GM19328 (cell line): Measurements from ENCODE around the gene GALNTL6.
"Not testable (repeated sequence)": the region's sequence is repeated elsewhere in the genome, so short reads cannot be mapped to it uniquely, and the experiment has no call there.

Experiments used
- ATAC-seq: cut with Tn5 transposase; IDR thresholded peaks from one replicate; pipeline ENCODE4 v1.9.1; 2021; ENCODE audit warnings: mild to moderate bottlenecking, moderate library complexity; ENCODE audit not compliant: unreplicated experiment

Gene GALNTL6

DNA sequence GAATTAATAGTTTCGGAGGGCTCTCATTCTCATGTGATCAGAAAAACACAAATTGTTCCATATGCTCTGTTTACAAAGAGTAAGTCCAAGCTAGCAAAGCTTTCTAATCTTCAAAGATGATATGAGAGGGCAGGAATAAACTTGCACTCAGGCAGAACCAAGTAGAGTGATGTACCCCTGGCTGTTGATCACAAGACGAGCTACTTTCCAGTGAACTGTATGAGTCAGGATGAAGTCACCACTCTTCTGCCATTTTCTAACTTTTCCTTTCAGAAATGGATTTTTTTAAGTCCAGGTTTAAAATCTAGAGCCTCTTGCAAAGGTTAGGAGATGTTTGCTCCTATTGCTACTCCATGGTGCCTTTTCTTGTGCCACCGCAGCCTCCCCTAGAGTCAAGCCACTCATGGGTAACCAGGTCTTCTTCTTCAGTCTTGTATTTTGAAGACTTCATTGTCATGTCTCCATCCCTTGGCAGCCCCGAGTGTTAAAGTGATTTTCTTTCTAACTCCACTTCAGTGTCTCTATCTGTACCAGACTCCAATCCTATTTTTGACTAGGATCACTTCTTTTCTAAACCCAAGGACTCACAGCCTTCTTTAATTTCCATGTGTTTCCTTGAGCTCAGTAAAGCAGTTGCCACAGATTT lies 1183.5 kb downstream of the GALNTL6 start:
- ATAC-seq: no peak

GRCh38 chr4:172997217-172997609 lies 1184.0 kb downstream of the GALNTL6 start:
- ATAC-seq: no peak

DNA sequence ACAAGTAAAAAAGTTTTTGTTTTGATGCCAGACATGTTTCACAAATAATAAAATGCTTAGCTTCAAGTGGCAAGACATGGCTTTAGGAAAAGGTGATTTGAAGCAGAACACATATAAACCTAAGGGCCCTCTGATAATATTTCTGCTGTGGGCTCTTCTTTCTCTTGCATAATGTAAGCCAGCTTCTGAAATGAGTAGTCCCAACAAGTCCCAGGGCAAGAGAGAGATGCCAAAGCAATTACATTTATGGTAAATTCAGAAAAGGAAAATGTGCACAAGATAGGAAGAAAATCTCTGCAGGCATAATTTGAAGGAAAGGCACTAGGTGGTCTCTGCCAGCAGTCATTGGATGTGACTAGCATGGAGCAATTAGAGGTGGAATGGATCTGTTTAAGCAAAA lies 1184.7 kb downstream of the GALNTL6 start:
- ATAC-seq: no peak

- no peak for ATAC-seq
Measured at GRCh38 chr4:172998527-172999469, 1185.6 kb downstream of the GALNTL6 start.

GRCh38 chr4:173001571-173001970 lies 1188.4 kb downstream of the GALNTL6 start:
- ATAC-seq: no peak

DNA sequence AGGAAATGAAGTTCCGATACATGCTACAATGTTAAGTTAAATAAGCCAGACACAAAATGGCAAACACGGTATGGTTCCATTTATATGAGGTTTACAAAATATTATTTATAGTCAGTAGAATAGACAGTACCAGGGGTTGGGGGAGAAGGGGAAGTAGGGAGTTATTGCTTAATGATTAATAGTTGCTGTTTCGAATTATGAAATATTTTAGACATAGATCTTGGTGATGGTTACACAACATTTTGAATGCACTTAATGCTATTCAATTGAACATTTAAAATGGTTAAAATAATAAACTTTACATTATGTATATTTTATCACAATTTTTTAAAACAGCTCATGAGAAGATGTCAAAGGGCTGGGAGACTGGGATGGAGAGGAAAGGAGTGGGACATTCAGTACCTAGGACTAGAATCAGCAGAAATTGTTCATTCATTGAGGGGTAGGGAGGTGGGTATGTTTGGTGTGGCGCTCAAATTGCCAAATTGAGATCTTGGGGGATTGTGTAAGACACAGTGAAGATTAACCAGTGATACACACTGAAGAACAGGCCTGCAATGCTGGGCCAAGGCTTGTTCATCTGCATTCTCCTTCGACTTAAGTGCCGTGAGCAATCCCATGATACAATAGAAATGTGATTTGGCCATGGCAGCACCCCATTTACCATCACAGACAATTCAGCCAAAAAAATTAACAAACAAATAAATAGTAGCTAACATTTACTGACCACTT lies 1189.8 kb downstream of the GALNTL6 start:
- no peak for ATAC-seq

DNA sequence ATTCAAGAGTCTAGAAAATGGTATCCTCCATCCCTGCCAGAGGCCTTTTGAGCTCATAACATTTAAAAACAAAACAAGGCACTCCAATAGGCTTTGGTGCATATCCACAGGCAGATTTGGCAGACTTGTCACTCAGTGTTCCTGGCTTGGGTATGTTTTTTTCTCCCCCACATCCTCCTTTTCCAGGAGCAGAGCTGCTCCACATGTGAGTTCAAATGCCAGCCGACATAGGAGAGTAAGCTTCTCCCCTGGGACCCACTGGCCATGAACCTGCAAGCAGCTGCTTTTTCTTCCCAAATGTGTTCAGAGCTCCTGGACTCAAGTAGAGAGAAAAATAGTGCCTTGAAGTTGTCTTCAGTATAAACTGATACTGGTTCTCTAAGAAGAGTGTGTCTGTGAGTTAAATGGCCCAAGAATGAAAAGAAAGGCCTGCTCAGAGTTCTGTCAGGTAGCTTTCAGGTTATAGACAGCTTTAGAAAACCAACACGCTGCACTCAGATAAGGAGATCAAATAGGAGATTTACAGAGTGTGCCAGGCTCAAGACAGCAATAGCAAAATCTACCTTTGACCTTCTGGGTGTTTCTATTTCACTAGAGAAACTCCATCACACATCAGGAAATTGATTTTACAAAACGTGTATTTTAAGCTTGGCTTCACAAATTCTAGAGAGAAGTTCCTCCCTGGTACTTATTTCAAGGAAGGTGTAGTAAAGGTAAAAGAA lies 1192.9 kb downstream of the GALNTL6 start:
- no peak for ATAC-seq

- no peak for ATAC-seq
Measured at GRCh38 chr4:173008436-173008835, 1195.2 kb downstream of the GALNTL6 start.

- ATAC-seq: no peak
Measured at GRCh38 chr4:173009129-173009823, 1196.1 kb downstream of the GALNTL6 start.

DNA sequence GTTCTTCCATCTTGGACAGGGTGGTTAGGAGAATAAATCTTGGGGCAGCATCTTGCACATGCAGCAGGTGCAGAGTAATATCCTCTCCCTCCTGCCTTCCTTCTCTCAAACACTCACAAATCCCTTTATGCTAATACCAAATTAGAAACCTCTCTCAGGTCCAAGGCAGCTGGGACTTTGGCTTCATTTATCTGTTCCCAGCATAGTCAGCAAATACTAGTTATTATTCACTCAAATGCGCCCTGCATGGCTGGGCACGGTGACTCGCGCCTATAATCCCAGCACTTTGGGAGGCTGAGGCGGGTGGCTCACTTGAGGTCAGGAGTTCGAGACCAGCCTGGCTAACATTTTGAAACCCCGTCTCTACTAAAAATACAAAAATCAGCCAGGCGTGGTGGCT lies 1199.4 kb downstream of the GALNTL6 start:
- ATAC-seq: no peak

- ATAC-seq: no peak
Measured at GRCh38 chr4:173013232-173013930, 1200.2 kb downstream of the GALNTL6 start.

DNA sequence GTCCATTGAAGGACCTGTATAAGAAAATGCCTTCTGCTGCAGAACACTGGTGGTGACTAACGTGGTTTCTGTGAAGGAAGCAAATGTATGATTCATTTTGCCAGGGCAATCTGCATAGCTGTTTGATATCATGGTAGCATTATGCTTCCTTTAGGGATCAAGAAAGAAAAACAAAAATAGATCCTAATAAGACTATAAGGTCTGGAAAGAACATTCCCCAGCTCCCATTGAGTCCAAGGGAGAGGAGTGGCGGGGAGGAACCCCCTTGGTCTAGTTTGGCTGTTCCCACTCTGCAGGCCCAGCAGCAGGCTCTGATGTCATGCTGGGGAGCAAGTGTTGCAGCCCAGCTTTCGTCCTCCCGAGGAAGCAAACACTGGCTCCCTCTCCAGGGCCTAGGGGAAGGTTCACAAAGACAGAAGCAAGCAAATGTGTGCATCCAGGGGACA lies 1200.9 kb downstream of the GALNTL6 start:
- no peak for ATAC-seq

- no peak for ATAC-seq
Measured at GRCh38 chr4:173014836-173015235, 1201.6 kb downstream of the GALNTL6 start.

DNA sequence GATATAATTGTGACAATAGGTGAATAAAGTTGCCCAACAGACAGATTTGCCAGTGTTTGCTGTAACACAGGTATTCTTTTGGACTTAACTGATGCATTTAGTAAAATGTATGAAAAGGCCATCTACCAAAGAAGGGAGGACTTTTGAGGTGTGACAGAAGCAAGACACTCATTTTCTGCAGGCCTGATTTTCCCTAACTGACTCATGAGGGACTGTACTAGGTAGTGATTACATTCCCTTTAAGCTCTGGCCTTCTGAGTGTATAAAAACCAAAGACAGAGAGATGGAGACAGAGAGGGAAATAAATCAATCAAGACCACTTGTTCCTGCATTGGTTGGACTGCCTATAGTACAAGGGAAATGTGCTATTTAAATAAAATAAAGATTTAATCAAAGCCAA lies 1204.6 kb downstream of the GALNTL6 start:
- no peak for ATAC-seq

DNA sequence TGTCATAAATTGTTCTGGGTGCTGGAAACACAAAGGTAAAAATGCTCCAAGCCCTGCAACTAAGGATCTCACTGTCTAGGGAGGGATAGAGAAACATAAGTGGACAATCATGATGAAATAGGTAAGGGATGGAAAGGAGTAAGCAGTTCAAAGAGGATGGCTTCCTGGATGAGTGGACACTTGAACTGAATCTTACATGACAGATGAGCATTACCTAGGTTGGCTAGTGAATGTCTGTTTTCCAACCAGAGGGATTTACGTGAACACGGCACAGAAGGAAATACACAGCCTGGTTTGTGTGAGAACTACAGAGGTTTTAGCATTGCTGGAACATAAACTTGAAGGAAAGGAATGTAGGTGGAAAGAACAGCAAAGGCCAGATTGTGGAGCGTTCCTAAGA lies 1205.2 kb downstream of the GALNTL6 start:
- ATAC-seq: no peak

GRCh38 chr4:173019664-173020063 lies 1206.5 kb downstream of the GALNTL6 start:
- no peak for ATAC-seq

GRCh38 chr4:173021746-173022573 lies 1208.8 kb downstream of the GALNTL6 start:
- ATAC-seq: not testable (repeated sequence)

DNA sequence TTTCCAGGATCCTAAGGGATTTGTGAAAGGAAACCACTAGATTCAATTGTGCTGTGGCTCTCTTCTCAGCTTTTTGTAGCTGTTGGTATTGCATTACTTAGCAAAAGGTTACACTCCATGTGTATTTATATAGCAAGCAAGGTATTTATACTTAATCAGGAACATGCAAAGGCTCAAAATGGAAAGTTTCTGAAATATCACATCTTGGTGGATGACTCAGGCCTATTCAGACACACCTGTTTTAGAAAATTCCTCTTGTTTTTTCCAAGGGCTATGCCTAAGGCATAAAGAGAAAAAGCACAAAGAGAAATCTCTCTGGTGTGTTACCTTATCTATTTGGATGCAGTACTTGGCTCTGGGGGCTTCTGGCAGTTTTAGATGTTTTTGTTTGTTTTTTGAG lies 1211.0 kb downstream of the GALNTL6 start:
- ATAC-seq: no peak

- peak; percentile 71 for ATAC-seq
Measured at GRCh38 chr4:173025131-173025530, 1211.9 kb downstream of the GALNTL6 start.
